ENCODE measurements around the gene AGBL1.

GRCh38 chr15:86969364-86969763, 889.7 kb downstream of the AGBL1 start:
- no peak for TF ChIP-seq CTCF (IDR thresholded peaks at IDR 0.05)
- no peak for TF ChIP-seq EZH2 (IDR thresholded peaks at IDR 0.05; ENCODE audit: borderline replicate concordance, insufficient read depth, low read depth, low read length, poor library complexity, severe bottlenecking)

All from B cell (primary cell).